ENCODE data around the gene SCGB1D2. TPM values are rescaled to one million over a fixed set of nuclear protein-coding genes. Genes with fewer than 3 reads are reported as not detected.
"Not testable (repeated sequence)": the region's sequence is repeated elsewhere in the genome, so short reads cannot be mapped to it uniquely, and the experiment has no call there.

SCGB1D2 gene
- total RNA-seq, 4 donors from 2014 or later = not detected

- no peak for TF ChIP-seq POLR2A (IDR thresholded peaks at IDR 0.05)
- no peak for TF ChIP-seq EP300 (IDR thresholded peaks at IDR 0.05)
- TF ChIP-seq, protein P1, sequence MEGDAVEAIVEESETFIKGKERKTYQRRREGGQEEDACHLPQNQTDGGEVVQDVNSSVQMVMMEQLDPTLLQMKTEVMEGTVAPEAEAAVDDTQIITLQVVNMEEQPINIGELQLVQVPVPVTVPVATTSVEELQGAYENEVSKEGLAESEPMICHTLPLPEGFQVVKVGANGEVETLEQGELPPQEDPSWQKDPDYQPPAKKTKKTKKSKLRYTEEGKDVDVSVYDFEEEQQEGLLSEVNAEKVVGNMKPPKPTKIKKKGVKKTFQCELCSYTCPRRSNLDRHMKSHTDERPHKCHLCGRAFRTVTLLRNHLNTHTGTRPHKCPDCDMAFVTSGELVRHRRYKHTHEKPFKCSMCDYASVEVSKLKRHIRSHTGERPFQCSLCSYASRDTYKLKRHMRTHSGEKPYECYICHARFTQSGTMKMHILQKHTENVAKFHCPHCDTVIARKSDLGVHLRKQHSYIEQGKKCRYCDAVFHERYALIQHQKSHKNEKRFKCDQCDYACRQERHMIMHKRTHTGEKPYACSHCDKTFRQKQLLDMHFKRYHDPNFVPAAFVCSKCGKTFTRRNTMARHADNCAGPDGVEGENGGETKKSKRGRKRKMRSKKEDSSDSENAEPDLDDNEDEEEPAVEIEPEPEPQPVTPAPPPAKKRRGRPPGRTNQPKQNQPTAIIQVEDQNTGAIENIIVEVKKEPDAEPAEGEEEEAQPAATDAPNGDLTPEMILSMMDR (IDR thresholded peaks at IDR 0.05) = no peak
- no peak for DNase-seq (ENCODE audit: low spot score in 2 of 2)
- Histone ChIP-seq H3K27ac (no peak overlapping the region), H3K27me3 (peaks cover 0 to 5% of the 10 kb centered on the region in 2 donors), H3K4me1 (no peaks in the 10 kb centered on the region), H3K9me3 (no peaks in the 10 kb centered on the region), H3K36me3 (no peaks in the 10 kb centered on the region), H3K4me3 (no peak overlapping the region)
- WGBS, 2 donors = 67 to 76% methylated on average over 6 of the region's 6 CpGs
Measured at GRCh38 chr11:62202910-62203309, 39.1 kb upstream of the SCGB1D2 start.

GRCh38 chr11:62204430-62204829, 37.6 kb upstream of the SCGB1D2 start:
- DNase-seq (ENCODE audit: low spot score in 2 of 2) = no peak
- Histone ChIP-seq H3K27me3 (no peaks in the 10 kb centered on the region), H3K36me3 (no peaks in the 10 kb centered on the region), H3K4me1 (no peaks in the 10 kb centered on the region), H3K27ac (no peak overlapping the region), H3K4me3 (no peak overlapping the region), H3K9me3 (no peaks in the 10 kb centered on the region)
- TF ChIP-seq, protein P1 (IDR thresholded peaks at IDR 0.05) = no peak
- TF ChIP-seq POLR2A (IDR thresholded peaks at IDR 0.05) (no peak), EP300 (IDR thresholded peaks at IDR 0.05) (no peak)
- 79 to 80% methylated on average over 5 of the region's 5 CpGs for WGBS, 2 donors

- DNase-seq (ENCODE audit: low spot score in 2 of 2) = no peak
- H3K4me3 ChIP-seq = no peak overlapping the region
- TF ChIP-seq POLR2A (IDR thresholded peaks at IDR 0.05) = no peak
- TF ChIP-seq EP300 (IDR thresholded peaks at IDR 0.05) = no peak
- no peak overlapping the region for H3K27ac ChIP-seq
- no peaks in the 10 kb centered on the region for H3K4me1 ChIP-seq
- H3K9me3 ChIP-seq = no peaks in the 10 kb centered on the region
- H3K27me3 ChIP-seq = no peaks in the 10 kb centered on the region
- WGBS, 2 donors = 88 to 89% methylated on average over 7 of the region's 7 CpGs
- no peaks in the 10 kb centered on the region for H3K36me3 ChIP-seq
Measured at GRCh38 chr11:62205441-62205840, 36.6 kb upstream of the SCGB1D2 start.

DNA sequence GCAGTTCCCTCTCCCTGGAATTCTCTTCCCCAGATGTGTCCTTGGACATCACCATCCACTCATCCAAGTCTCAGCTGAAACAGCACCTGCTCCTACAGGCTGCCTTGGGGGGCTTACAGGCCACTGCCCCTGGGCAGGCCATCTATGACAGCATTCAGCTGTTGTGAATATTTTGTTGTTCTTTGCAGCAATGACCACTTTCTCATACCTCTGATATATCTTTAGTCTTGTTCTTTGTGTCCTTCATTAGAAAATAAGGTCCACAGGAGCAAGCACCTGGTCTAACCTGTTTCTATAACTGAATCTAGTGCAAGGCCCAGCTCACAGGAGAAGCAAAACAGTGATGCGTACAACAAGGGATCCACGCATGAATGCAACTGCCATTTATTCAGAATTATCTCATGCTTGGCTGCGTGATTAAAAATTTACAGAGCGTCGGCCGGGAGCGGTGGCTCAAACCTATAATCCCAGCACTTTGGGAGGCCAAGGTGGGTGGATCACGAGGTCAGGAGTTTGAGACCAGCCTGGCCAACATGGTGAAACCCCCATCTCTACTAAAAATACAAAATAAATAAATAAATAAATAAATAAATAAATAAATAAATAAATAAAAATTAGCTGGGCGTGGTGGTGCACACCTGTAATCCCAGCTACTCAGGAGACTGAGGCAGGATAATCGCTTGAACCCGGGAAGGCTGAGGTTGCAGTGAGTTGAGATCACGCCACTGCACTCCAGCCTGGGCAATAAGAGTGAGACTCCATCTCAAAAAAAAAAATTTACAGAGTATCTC, 35.6 kb upstream of the SCGB1D2 start:
- 93 to 95% methylated on average over 12 of the region's 12 CpGs for WGBS, 2 donors
- not testable (repeated sequence) for H3K9me3 ChIP-seq; H3K4me1 ChIP-seq; H3K36me3 ChIP-seq; H3K27ac ChIP-seq; H3K27me3 ChIP-seq; DNase-seq (ENCODE audit: low spot score in 2 of 2); H3K4me3 ChIP-seq

DNA sequence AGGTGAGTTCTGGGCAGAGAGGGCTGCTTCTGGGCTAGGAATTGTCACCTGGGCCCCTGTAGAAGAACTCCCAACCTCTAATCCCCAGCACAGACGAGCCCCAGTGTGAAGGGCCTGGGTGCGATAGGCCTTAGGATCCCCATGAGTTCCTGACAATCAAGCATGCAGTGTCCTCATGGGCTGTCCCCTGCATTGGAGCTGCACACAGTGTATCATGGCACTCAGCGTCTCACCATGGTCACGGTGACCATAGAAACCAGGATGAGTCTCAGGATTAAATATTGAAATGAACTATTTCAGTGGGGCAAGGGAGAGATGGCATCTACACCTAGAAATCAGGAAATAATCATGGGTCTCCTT, 33.3 kb upstream of the SCGB1D2 start:
- H3K9me3 ChIP-seq = no peaks in the 10 kb centered on the region
- H3K4me1 ChIP-seq = no peaks in the 10 kb centered on the region
- WGBS, 2 donors = 66 to 68% methylated on average over 4 of the region's 4 CpGs
- DNase-seq (ENCODE audit: low spot score in 2 of 2) = no peak
- TF ChIP-seq, protein P1 (IDR thresholded peaks at IDR 0.05) = no peak
- TF ChIP-seq EP300 (IDR thresholded peaks at IDR 0.05) (no peak), POLR2A (IDR thresholded peaks at IDR 0.05) (no peak)
- no peak overlapping the region for H3K27ac ChIP-seq
- H3K4me3 ChIP-seq = no peak overlapping the region
- no peaks in the 10 kb centered on the region for H3K36me3 ChIP-seq
- no peaks in the 10 kb centered on the region for H3K27me3 ChIP-seq

GRCh38 chr11:62217191-62217748, 24.8 kb upstream of the SCGB1D2 start:
- Histone ChIP-seq H3K36me3 (no peaks in the 10 kb centered on the region), H3K4me1 (no peaks in the 10 kb centered on the region), H3K27me3 (no peaks in the 10 kb centered on the region), H3K27ac (no peak overlapping the region), H3K4me3 (no peak overlapping the region), H3K9me3 (peaks cover 0 to 7% (median 3%) of the 10 kb centered on the region in 4 donors)
- WGBS, 2 donors = 39 to 43% methylated on average over 5 of the region's 5 CpGs
- TF ChIP-seq POLR2A (IDR thresholded peaks at IDR 0.05) = no peak
- TF ChIP-seq, protein P1 (IDR thresholded peaks at IDR 0.05) = no peak
- TF ChIP-seq EP300 (IDR thresholded peaks at IDR 0.05) = no peak
- no peak for DNase-seq (ENCODE audit: low spot score in 2 of 2)
